GM10266 (cell line): Measurements from ENCODE around the gene IGSF23.

Experiments used
- DNase-seq: peaks from one replicate; pipeline ENCODE4 v3.0.0; 2012; ENCODE audit errors: extremely low spot score
- TF ChIP-seq, protein P1 (sequence below): IDR thresholded peaks from 2 replicates; pipeline ENCODE4 v1.5.1; 2012; ENCODE audit warnings: mild to moderate bottlenecking, low read depth; ENCODE audit not compliant: control insufficient read depth, insufficient read depth; ENCODE audit errors: missing control alignments

IGSF23 gene

DNA sequence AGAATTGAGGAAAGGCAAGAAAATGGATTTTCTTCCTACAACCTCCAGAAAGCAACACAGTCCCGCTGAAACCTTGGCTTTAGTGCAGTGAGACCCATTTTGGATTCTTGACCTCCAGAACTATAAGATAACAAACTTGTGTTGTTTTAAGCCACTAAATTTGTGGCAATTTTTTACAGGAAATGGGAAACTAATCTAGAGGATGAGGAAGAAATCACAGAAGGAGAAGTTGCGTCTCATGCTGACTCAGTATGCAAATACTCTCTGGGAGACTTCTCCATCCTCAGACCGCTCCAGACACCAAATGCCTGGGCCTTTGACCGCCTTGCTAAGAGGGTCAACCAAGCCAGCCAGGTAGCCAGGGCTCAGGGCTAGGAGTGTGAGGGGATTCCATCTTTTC lies 72.5 kb downstream of the IGSF23 start:
- no peak for DNase-seq
- TF ChIP-seq, protein P1, sequence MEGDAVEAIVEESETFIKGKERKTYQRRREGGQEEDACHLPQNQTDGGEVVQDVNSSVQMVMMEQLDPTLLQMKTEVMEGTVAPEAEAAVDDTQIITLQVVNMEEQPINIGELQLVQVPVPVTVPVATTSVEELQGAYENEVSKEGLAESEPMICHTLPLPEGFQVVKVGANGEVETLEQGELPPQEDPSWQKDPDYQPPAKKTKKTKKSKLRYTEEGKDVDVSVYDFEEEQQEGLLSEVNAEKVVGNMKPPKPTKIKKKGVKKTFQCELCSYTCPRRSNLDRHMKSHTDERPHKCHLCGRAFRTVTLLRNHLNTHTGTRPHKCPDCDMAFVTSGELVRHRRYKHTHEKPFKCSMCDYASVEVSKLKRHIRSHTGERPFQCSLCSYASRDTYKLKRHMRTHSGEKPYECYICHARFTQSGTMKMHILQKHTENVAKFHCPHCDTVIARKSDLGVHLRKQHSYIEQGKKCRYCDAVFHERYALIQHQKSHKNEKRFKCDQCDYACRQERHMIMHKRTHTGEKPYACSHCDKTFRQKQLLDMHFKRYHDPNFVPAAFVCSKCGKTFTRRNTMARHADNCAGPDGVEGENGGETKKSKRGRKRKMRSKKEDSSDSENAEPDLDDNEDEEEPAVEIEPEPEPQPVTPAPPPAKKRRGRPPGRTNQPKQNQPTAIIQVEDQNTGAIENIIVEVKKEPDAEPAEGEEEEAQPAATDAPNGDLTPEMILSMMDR: no peak
